Mucosa of descending colon (tissue), 3 donors: ENCODE results near the gene CRHR1. TPM values are rescaled to one million over a fixed set of nuclear protein-coding genes. Genes with fewer than 3 reads are reported as not detected.

ENCODE experiments used
- ATAC-seq: fragments of 200-7000 bp; cut with Tn5 transposase; one replicate; pipeline ENCODE4 v1.9.1; 2020; ENCODE audit warnings: mild to moderate bottlenecking, moderate library complexity
- DNase-seq, 3 donors: peaks; one replicate each; pipeline ENCODE4 v3.0.0-alpha.2; 2020
- H3K36me3 ChIP-seq: fragments of 200-600 bp; one replicate; pipeline ENCODE4 v1.8.0; 2021; ENCODE audit warnings: low read depth, mild to moderate bottlenecking
- H3K4me1 ChIP-seq: fragments of 200-600 bp; one replicate; pipeline ENCODE4 v1.8.0; 2021; ENCODE audit warnings: low read depth, mild to moderate bottlenecking
- H3K4me3 ChIP-seq: fragments of 200-600 bp; one replicate; pipeline ENCODE4 v1.8.0; 2021; ENCODE audit warnings: mild to moderate bottlenecking
- H3K9me3 ChIP-seq: fragments of 200-600 bp; one replicate; pipeline ENCODE4 v1.8.0; 2021; ENCODE audit warnings: mild to moderate bottlenecking
- CTCF ChIP-seq: fragments of 200-600 bp; IDR thresholded peaks from one replicate; pipeline ENCODE4 v1.8.0; 2022; ENCODE audit warnings: antibody characterized with exemption, mild to moderate bottlenecking
- intact Hi-C, 2 donors: fragments of 100-400 bp; cut with DNase I in 1 of 2; cut with micrococcal nuclease in 1 of 2; formaldehyde crosslinking; loops; one replicate each; pipeline versions ENCODE4 v1.11.0 to v1.11.1; 2022; cut with DNase I, micrococcal nuclease
- total RNA-seq, 3 donors: library from RNA; stranded (reverse); fragmentation: NEBNext Ultra II Directional in 2 of 3; extraction: Animal tissue kit (Norgen Biotek cat#: 25700) in 2 of 3; gene quantifications; one replicate each; pipeline versions ENCODE4 v1.2.1 to v1.2.4, GENCODE V29; 2021 to 2023
- donor health status: DM: no; HTN: no; CAD: no; lungs with moderate emphysema.
- donor health status: DM: no; HTN: no; CAD: no.
- donor health status: DM: no; HTN: yes; CAD: no.

The CRHR1 gene
- total RNA-seq, 3 donors from 2014 or later = not detected

DNA sequence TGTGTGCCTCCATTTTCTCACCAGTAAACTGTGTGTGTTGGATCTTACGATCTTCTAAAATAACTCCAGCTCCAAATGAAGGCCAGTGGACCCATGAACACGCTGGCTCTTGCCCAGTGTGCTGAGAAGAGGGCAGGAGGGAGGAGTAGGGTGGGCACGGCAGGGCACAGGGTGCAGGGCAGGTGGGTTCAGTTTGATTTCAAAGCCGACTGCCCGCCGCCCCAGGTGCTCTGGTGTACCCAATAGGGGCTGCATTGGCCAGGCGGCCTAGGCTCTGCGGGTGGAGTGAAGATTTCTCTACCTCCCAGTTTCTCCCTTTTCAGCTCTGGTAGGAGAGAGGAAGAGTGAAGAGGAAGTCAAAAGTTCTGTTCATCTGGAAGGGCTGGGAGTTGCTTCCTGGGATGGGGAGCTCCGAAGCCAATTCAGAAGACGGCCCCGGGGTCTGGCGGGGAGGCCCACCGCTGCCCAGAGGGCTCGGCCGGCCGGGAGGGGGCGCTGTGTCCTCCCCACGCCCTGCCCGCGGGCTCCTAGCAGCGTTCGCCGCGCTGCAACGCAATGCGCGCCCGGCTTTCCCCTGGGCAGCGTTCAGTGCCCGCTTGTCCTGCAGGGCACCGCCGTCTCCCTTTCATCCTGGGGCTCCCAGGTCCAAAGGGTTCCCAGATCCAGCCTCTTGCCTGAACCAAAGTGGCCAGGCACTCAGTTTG, 1.1 kb upstream of the CRHR1 start:
- no peak overlapping the region for H3K4me3 ChIP-seq
- H3K4me1 ChIP-seq = peaks cover 20% of the 10 kb centered on the region
- TF ChIP-seq CTCF = no peak
- no peaks in the 10 kb centered on the region for H3K36me3 ChIP-seq
- DNase-seq (peak in 1 of 3 donors; percentile 18), ATAC-seq (peak; percentile 54)
- intact Hi-C loops = no loop called here
- no peaks in the 10 kb centered on the region for H3K9me3 ChIP-seq

DNA sequence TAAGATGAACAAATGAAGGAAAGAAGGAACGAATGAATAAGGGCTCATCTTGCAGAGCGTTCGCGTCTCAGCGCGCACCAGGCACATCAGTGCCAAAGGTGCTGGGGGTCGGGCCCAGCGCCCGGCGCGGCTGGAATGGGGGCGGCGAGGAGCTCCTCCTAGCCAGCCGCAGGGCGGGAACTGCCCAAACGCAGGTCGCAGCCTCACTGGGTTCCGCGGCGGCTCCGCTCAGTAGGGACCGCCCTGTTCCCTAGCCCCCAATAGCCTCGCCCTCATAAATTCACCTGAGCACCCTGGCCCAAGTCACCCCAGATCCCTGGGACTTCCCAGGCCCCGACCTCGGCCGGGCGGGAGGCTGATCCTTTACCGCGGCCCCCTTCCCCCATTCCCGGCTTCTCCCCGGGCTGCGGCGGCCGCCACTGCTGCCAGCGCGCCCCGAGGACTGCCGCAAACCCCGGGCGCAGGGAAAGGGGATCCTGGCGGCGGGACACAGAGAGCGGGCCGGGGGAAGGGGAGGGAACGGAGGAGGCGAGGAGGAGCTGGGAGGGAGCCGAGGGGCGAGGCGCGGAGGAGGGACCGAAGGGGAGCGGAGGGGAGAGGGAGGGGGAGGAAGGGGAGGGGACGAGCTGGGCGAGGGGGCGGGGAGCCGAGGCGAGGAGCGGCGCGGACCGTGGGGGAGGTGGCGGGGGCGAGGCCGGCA, 377 bp upstream of the CRHR1 start:
- Histone ChIP-seq H3K9me3 (no peaks in the 10 kb centered on the region), H3K4me3 (no peak overlapping the region), H3K4me1 (peaks cover 20% of the 10 kb centered on the region), H3K36me3 (no peaks in the 10 kb centered on the region)
- TF ChIP-seq CTCF = no peak
- DNase-seq (no peak), ATAC-seq (no peak)
- intact Hi-C loops = no loop called here

DNA sequence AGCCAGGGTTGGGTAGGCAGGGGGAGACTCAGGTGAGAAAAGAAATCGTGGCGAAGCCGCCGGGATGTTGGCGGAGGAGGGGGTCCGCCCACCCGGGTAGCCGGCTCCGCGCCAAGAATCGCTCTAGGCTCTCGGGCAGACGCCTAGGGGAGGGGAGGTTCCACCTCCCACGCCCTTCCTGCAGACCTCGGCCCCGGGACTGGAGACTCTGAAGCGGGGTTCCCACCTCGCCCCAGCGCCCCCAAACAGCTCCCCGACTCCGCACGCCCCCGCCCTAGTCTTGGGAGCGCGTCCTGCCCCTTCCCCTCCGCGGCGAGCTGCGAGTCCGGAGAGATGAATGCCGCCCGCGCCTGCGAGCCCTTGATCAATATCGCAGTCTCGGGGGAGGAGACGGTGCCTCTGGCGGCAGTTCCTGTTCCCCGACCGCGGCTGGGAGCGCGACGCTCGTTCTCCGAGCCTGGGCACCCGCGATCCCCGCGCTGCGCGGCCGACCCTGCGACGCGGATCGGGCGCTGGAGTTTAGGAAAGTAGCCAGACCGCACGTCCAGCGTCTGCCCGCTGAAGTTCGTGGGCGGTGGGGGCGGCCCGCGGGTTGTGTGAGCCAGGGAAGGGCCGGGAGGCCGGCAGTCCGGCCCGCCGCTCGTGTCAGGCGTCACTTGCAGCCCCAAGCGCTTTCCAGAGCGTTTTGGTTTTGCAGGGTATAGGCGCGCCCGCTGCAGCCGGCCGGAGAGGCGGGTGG, 790 bp downstream of the CRHR1 start:
- intact Hi-C loops = no loop called here
- ATAC-seq = peak; percentile 49
- H3K36me3 ChIP-seq = no peaks in the 10 kb centered on the region
- no peak overlapping the region for H3K4me3 ChIP-seq
- no peaks in the 10 kb centered on the region for H3K9me3 ChIP-seq
- DNase-seq = peak in 2 of 3 donors; percentile 14 to 27
- H3K4me1 ChIP-seq = peaks cover 20% of the 10 kb centered on the region
- no peak for TF ChIP-seq CTCF

DNA sequence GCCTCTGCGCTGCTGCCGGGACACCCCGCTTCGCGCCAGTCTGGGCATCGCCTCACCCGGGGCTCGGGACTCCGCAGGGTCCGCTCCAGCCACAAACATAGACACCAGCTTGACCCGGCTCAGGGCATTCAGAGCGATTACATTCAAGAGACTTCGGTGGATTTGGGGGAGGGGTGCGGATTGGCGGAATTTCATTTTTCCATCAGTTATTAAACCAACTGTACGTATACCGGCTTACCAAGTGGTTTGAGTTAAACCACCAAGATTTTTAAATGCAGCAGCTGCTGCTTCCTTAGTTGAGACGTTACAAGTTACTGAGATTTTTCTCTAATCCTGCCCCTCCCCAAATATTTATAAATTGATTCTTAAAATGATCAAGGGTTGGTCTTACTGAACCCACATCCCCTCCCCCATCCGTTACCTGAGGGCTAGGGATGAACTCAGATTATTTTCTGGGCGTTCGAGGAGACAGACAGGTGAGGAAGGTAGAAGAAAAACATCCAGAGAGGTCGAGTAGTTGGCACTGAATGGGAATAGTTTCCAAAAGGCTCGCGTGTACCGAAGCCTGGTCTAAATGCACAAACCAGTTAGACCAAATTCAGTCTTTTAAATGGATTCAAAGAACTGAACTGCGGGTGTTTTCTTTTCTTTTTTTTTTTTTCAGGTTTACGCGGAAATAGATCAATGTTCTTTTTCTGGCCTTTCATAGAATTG, 1.5 kb downstream of the CRHR1 start:
- ATAC-seq (no peak), DNase-seq (no peak)
- Histone ChIP-seq H3K4me1 (peaks cover 20% of the 10 kb centered on the region), H3K36me3 (no peaks in the 10 kb centered on the region), H3K9me3 (no peaks in the 10 kb centered on the region), H3K4me3 (no peak overlapping the region)
- intact Hi-C loops = no loop called here
- no peak for TF ChIP-seq CTCF

DNA sequence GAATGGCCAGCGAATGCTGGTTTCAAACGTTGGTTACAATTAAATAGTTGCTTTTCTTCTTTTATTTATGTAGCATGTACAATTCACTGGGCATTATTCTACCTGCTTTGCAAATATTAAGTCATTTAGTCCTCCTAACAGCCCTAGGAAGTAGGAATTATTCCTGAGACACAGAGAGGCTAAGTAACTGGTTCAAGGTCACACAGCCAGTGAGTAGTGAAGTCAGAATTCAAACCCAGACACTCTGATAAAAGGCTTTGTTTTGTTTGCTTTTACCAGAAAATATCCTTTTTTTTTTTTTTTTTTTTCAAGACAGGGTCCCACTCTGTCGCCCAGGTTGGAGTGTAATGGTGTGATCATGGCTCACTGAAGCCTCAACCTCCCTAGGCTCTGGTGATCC, 2.2 kb downstream of the CRHR1 start:
- Histone ChIP-seq H3K36me3 (no peaks in the 10 kb centered on the region), H3K4me1 (peaks cover 20% of the 10 kb centered on the region), H3K4me3 (no peak overlapping the region), H3K9me3 (no peaks in the 10 kb centered on the region)
- ATAC-seq (no peak), DNase-seq (no peak)
- TF ChIP-seq CTCF = no peak
- intact Hi-C loops = no loop called here
